HG03139 (cell line): ENCODE measurements around the gene GBX1.

Experiments
- ATAC-seq: cut with Tn5 transposase; IDR thresholded peaks from one replicate; pipeline ENCODE4 v1.9.1; 2021; ENCODE audit not compliant: unreplicated experiment

Gene GBX1

GRCh38 chr7:151141311-151141854 is 26.1 kb downstream of the GBX1 start:
- no peak for ATAC-seq

- ATAC-seq, result no peak
These were observed 26.7 kb downstream of the GBX1 start for GRCh38 chr7:151140826-151141225.

- ATAC-seq, result no peak
These were observed 27.7 kb downstream of the GBX1 start for GRCh38 chr7:151139791-151140190.

DNA sequence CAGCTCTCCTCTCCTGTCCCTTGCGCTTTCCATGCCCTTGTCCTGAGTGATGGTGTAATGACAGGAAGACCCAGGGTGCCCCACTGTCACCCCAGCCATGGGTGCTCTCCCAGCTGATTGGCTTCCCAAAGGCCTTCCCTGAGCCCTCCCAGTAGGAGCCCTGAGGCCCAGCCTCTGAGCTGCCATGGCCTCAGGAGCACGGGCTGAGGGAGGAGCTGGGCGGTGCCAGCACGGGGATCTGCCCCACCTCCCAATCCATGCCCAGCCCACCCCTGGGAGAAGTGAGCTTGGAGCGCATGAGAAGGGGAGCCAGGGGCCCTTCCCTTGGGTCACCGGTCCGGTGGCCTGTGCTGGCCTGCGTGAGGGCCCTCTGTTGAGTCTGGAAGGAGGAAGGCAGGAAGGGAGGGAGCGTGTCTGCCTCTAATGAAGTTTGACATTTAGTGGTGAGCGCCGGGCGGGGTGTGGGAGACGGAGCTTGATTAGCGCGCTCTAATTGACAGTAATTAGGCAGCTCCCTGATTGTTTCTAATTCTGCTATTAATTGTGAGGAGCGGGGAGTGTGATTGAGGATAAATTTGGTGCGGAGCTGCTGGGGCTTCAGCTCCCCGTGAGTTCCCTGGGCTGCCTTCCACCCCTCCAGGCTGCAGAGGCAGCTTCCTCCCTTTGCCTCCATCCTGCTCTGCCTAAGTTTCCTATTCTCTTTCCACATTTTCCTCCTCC is 28.3 kb downstream of the GBX1 start:
- ATAC-seq, result no peak

DNA sequence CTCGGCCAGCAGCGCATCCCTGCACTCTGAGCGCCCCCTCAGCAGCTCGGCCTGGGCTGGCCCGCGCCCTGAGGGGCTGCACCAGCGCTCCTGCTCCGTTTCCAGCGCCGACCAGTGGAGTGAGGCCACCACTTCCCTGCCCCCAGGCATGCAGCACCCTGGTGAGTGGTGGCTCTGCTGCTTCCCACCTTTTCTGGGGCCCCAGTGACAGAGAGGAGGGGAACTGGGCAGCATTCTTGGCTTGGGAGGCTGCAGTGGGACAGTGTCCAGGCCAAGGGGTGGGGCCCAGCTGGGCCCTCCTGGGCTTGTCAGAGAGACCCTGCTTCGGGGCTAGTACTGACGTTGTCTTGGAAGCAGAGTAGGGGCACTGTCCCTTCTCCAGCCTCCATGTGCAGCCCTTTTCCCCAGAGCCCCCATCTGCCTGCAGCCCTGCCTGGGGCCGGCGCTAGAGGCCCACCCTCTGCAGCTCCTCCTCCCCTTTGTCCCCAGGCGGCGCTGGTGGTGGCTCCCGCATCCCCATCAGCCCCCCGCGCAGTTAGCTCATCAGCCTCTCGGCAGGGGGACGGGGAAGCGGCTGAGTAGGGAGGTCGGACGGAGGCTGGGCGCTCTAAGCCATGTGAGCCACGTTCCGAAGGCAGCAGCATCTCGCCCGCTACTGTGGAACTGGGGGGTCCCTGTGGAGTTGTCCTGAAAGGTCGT is 29.2 kb downstream of the GBX1 start:
- no peak for ATAC-seq

DNA sequence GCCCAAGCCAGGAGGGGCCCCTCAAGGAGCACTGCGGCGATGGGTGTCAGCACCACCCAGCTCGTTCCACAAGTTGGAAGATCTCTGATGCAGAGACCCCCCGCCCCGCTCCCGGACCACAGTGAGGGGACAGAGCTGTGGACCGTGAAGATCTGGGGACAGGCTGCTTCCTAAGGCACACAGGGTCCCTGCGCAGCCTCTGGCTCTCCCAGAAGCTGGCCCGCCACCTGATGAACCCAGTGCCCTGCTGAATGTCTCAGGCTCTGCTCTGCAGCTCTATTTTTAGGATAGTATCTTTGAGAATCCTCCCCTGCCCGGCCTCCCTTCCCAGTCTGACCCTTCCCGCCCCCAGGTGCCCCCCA is 29.7 kb downstream of the GBX1 start:
- ATAC-seq, result no peak

GRCh38 chr7:151137076-151137675 is 30.3 kb downstream of the GBX1 start:
- ATAC-seq, result no peak

DNA sequence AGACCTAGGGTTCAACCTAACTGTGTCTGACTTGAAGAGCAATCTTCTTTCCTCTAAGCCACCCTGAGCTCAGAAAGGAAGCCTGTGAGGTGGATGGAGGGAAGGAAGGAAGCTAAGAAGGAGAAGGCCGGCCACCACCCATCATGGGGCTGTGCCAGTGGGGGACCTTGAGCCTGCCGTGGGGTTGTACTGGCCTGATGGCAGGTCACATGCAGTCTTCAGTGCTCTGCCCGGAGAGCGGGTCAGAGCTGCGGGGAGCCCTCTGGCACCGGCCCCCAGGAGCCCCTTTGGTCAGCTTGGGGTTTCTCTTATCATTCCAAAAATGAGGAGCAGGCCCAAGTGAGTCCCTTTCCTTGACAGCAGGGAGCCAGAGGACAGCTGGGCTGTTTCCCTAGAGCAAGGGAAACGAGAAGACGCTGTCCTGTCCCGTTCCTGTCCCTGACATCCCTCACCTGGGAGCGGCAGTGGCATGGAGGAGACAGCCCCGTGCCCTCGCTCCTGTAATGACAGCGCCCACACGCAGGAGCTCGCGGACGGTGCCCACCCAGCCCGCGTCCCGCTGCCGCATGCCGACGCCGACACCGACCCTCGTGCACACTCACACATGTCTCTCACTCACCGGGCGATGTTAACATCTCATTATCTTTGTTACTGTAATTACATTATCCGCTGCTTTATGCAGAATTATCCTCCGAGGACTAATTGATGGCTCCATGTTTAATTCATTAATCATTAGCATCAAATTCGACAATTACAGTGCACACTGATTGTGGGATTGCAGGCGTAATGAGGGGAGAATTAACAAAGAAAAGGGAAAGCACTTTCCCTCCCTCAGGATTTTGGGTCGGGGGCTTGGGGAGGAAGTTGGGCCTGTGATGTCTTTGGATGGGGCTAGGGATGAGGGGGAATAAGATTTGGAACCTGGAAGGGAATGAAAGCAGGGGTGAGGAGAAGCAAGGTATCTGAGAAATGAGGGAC is 31.3 kb downstream of the GBX1 start:
- ATAC-seq, result no peak

GRCh38 chr7:151135525-151135845 is 32.0 kb downstream of the GBX1 start:
- ATAC-seq, result no peak

GRCh38 chr7:151134743-151135524 is 32.6 kb downstream of the GBX1 start:
- no peak for ATAC-seq

GRCh38 chr7:151133986-151134742 is 33.3 kb downstream of the GBX1 start:
- no peak for ATAC-seq

- ATAC-seq, result no peak
These were observed 34.1 kb downstream of the GBX1 start for GRCh38 chr7:151133266-151133985.

DNA sequence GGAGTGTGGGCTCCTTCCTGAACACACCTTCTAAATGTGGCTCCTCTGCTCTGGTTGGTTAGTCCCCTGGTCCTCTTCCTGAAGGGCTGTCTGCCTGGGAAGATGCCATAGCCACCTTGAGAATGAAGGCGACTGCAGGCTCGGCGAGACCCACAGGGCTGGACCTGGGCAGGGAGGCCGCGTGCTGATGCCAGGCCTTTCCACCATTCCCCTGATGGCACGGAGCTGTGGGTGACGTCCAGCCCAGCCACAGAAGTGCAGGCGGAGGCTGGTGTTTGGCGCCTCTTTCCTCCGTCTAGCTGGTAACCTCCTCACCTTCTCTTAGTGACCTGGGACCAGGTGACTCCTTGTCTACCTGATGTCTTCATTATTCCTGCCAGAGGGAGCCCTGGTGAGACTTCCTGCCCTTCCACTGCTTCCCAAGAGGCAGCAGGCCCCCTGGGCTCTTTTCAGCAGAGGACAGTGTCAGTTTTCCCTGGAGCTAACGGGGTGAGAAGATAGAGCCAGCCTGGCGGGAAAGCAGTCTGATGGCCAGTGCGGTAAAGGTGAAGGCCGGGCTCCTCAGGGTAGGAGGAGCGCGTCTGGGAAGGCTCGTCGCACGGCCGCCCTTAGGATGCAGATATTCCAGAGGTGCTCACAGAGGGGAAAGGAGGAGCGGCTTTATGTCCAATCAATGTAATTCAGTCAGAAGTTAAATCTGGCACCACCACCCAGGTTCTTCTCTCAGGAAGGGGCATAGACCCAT is 34.9 kb downstream of the GBX1 start:
- ATAC-seq, result no peak

GRCh38 chr7:151131592-151132293 is 35.8 kb downstream of the GBX1 start:
- no peak for ATAC-seq

GRCh38 chr7:151131224-151131591 is 36.3 kb downstream of the GBX1 start:
- ATAC-seq, result no peak

DNA sequence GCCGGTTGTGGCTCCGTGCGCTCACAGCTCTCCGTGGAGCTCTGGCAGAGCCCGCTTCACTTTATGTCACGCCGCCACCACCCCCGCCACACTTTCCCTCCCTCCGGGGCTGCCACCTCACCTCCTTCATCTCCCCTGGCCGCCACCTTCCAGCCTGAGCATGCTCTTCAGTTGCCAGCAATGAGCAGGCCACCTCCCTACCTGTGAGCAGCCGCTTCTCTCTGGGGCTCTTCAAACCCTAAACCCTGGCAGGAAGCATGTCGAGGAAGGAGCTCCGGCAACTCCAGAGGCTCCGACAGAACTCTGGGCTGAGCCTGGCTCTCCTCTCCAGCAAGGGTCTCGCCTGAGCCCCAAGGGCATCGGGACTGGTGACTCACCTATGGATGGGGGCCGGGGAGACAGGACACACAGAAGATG is 36.7 kb downstream of the GBX1 start:
- ATAC-seq, result no peak

DNA sequence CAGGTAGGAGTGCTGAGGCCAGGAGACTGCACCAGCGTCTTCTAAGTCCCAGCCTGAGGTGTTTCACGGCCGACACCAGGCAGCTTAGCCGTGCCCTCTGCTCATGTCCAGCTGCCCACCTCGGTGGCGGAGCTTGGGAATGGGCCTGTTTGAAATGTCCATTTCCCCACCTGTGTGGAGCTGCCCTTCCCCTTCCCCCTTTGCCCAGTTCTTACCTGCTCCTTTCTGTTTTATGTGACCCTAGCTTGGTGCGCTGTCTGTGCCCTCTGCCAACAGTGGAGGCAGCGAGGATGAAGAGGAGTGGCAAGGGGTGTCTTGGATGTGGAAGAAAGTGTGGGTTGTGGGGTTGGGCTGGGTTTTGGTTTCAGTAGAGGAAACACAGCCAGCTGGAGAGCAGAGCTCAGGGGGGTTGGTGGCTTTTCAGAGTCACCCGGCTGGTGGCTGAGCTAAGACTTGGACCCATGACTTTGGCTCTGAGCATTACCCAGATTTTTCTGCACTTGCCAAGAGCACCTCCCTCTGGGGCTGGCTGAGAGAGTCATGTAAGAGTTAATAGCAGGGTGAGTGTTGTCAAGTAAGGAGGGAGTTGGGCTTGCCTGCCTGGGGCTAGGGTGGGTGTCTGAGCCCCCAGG is 37.4 kb downstream of the GBX1 start:
- ATAC-seq, result no peak
